Stomach (tissue), 9 donors: ENCODE results near the gene MTMR10. TPM values are rescaled to one million over a fixed set of nuclear protein-coding genes. Genes with fewer than 3 reads are reported as not detected.

Experiments
- DNase-seq, 2 donors: peaks; one replicate each; pipeline versions ENCODE4 v3.0.0 to v3.0.0-alpha.2; 2013 to 2019
- H3K27ac ChIP-seq, 5 donors: fragments of 200-600 bp in 4 of 5; sonication (generic) in 4 of 5; one replicate each; pipeline ENCODE4 v1.5.1; 2013 to 2019; ENCODE audit warnings: mild to moderate bottlenecking in 1 of 5, moderate library complexity in 1 of 5
- H3K27me3 ChIP-seq, 3 donors: fragments of 200-600 bp; sonication (generic); one replicate each; pipeline ENCODE4 v1.5.1; 2017 to 2019; ENCODE audit warnings: mixed run types in 1 of 3
- H3K36me3 ChIP-seq, 4 donors: fragments of 200-600 bp; sonication (generic); 1 replicate in 3 of 4; 2 replicates in 1 of 4; pipeline ENCODE4 v1.5.1; 2016 to 2019
- H3K4me1 ChIP-seq, 4 donors: fragments of 200-600 bp; sonication (generic); one replicate each; pipeline ENCODE4 v1.5.1; 2016 to 2019
- H3K4me3 ChIP-seq, 4 donors: fragments of 200-600 bp; sonication (generic) in 3 of 4; one replicate each; pipeline ENCODE4 v1.5.1; 2016 to 2019; ENCODE audit warnings: mild to moderate bottlenecking in 1 of 4
- H3K9me3 ChIP-seq, 4 donors: fragments of 200-600 bp; sonication (generic); one replicate each; pipeline ENCODE4 v1.5.1; 2016 to 2019
- CTCF ChIP-seq, 7 experiments: fragments of 450-650 bp in 4 of 7; fragments of 200-600 bp in 3 of 7; sonication (generic) in 3 of 7; IDR thresholded peaks; one replicate each; pipeline ENCODE4 v1.5.1; 2016 to 2019; ENCODE audit warnings: antibody characterized with exemption in 7 of 7, control low read depth in 2 of 7, mild to moderate bottlenecking in 1 of 7
- EP300 ChIP-seq: sonication (generic); formaldehyde crosslinking; IDR thresholded peaks from one replicate; pipeline ENCODE4 v1.6.1; 2017; ENCODE audit warnings: antibody characterized with exemption
- POLR2A ChIP-seq, 4 donors: fragments of 450-650 bp; IDR thresholded peaks; one replicate each; pipeline ENCODE4 v1.6.1; 2016; ENCODE audit warnings: antibody characterized with exemption in 4 of 4, control low read depth in 2 of 4, mild to moderate bottlenecking in 1 of 4, moderate library complexity in 1 of 4
- POLR2AphosphoS5 ChIP-seq, 3 donors: sonication (generic); formaldehyde crosslinking; IDR thresholded peaks; one replicate each; pipeline ENCODE4 v1.6.1; 2016; ENCODE audit warnings: antibody characterized with exemption in 3 of 3
- WGBS, 5 donors: extraction: QIAGEN DNeasy Blood & Tissue Kit in 3 of 5; methylation state at CpG; one replicate each; pipeline versions ENCODE4 v1.1.5 to v1.1.7; 2013 to 2018; 5-methylcytosine and 5-hydroxymethylcytosine counted together
- intact Hi-C: fragments of 100-400 bp; cut with DNase I; formaldehyde crosslinking; loops from one replicate; pipeline ENCODE4 v1.15.1; 2023; ENCODE audit warnings: low total_unique reads
- polyA plus RNA-seq, 3 donors: library from polyadenylated mRNA; stranded (reverse); fragments of 200-250 nt; gene quantifications; one replicate each; pipeline ENCODE4 v1.2.3, GENCODE V29; 2013
- total RNA-seq, 5 donors: library from RNA; depleted of rRNA; stranded (reverse); fragments of >200 nt; gene quantifications; one replicate each; pipeline versions ENCODE4 v1.1.0 to v1.2.3, GENCODE V29; 2014 to 2016
- donor health status: healthy with polysubstance abuse.
- donor health status: Bipolar disorder and iron deficiency.
- donor health status: healthy.

Gene MTMR10
- total and polyA plus RNA-seq, 8 donors: 4.9 to 118 (median 26.5) TPM

- no peaks in the 10 kb centered on the region for H3K9me3 ChIP-seq
- intact Hi-C loops: no loop called here
- 77 to 89% (median 80%) methylated on average over 5 of the region's 5 CpGs for WGBS, 5 donors
- H3K4me1 ChIP-seq: no peaks in the 10 kb centered on the region
- TF ChIP-seq EP300 (no peak), POLR2A (IDR thresholded peaks at IDR 0.05) (no peak), POLR2AphosphoS5 (IDR thresholded peaks at IDR 0.05) (no peak), CTCF (IDR thresholded peaks at IDR 0.05) (no peak)
- H3K27me3 ChIP-seq: no peaks in the 10 kb centered on the region
- H3K36me3 ChIP-seq: no peaks in the 10 kb centered on the region
- no peak overlapping the region for H3K27ac ChIP-seq
- H3K4me3 ChIP-seq: no peak overlapping the region
- no peak for DNase-seq
These were observed 29.1 kb upstream of the MTMR10 start for GRCh38 chr15:31020542-31020941.

GRCh38 chr15:31019986-31020385, 28.6 kb upstream of the MTMR10 start:
- no peaks in the 10 kb centered on the region for H3K9me3 ChIP-seq
- TF ChIP-seq EP300 (no peak), POLR2AphosphoS5 (IDR thresholded peaks at IDR 0.05) (no peak), POLR2A (IDR thresholded peaks at IDR 0.05) (no peak), CTCF (IDR thresholded peaks at IDR 0.05) (no peak)
- H3K4me1 ChIP-seq: no peaks in the 10 kb centered on the region
- H3K36me3 ChIP-seq: no peaks in the 10 kb centered on the region
- WGBS, 5 donors: 76 to 94% (median 86%) methylated on average over 3 of the region's 3 CpGs
- no peaks in the 10 kb centered on the region for H3K27me3 ChIP-seq
- H3K27ac ChIP-seq: no peak overlapping the region
- no peak for DNase-seq
- H3K4me3 ChIP-seq: no peak overlapping the region
- intact Hi-C loops: no loop called here

- Histone ChIP-seq H3K36me3 (no peaks in the 10 kb centered on the region), H3K4me3 (no peak overlapping the region), H3K9me3 (peaks cover 0 to 11% (median 7%) of the 10 kb centered on the region in 4 donors), H3K27me3 (no peaks in the 10 kb centered on the region), H3K4me1 (peaks cover 0 to 7% (median 1%) of the 10 kb centered on the region in 4 donors), H3K27ac (no peak overlapping the region)
- no peak for DNase-seq
- 67 to 82% (median 77%) methylated on average over 1 of the region's 1 CpG for WGBS, 5 donors
- TF ChIP-seq POLR2AphosphoS5 (IDR thresholded peaks at IDR 0.05) (no peak), POLR2A (IDR thresholded peaks at IDR 0.05) (no peak), CTCF (IDR thresholded peaks at IDR 0.05) (no peak), EP300 (no peak)
- intact Hi-C loops: no loop called here
These were observed 25.9 kb upstream of the MTMR10 start for GRCh38 chr15:31017311-31017710.

GRCh38 chr15:31016446-31016915, 25.1 kb upstream of the MTMR10 start:
- Histone ChIP-seq H3K4me1 (peaks cover 0 to 7% (median 1%) of the 10 kb centered on the region in 4 donors), H3K27ac (no peak overlapping the region), H3K9me3 (peaks cover 0 to 20% (median 13%) of the 10 kb centered on the region in 4 donors), H3K36me3 (no peaks in the 10 kb centered on the region), H3K27me3 (no peaks in the 10 kb centered on the region), H3K4me3 (no peak overlapping the region)
- intact Hi-C loops: no loop called here
- TF ChIP-seq CTCF (IDR thresholded peaks at IDR 0.05) (no peak), POLR2AphosphoS5 (IDR thresholded peaks at IDR 0.05) (no peak), POLR2A (IDR thresholded peaks at IDR 0.05) (no peak), EP300 (no peak)
- WGBS, 5 donors: 22 to 49% (median 32%) methylated on average over 3 of the region's 3 CpGs
- no peak for DNase-seq
